ENCODE measurements around the gene IL17RD. TPM values are rescaled to one million over a fixed set of nuclear protein-coding genes. Genes with fewer than 3 reads are reported as not detected.
A peak's percentile ranks its signal among the peaks of the same experiment; 100 is the strongest.

The IL17RD gene
- total and polyA plus RNA-seq, 2 experiments from 2014 or later = 10.7 to 104 TPM

- H3K79me2 ChIP-seq (replicated peaks; ENCODE audit: insufficient read depth) = no peaks in the 10 kb centered on the region; the same call in 1 of the 2 replicates
Measured at GRCh38 chr3:57063032-57063431, 102.1 kb downstream of the IL17RD start.

GRCh38 chr3:57062101-57062631 is 103.0 kb downstream of the IL17RD start:
- no peaks in the 10 kb centered on the region for H3K9me3 Mint-ChIP-seq
- Histone ChIP-seq H4K20me1 (replicated peaks; ENCODE audit: insufficient read depth) (no peaks in the 10 kb centered on the region; the same call in 1 of the 2 replicates), H3K4me2 (peak overlapping the region; percentile 60; the same call in 1 of the 2 replicates), H3K36me3 (ENCODE audit: insufficient read depth) (no peaks in the 10 kb centered on the region), H3K27me3 (ENCODE audit: insufficient read depth) (no peaks in the 10 kb centered on the region), H3F3A (replicated peaks; ENCODE audit: low read depth) (0 out of 2 replicates have a peak, but pooled peaks cover 2% of the 10 kb centered on the region), H3K9me2 (ENCODE audit: insufficient read depth) (no peaks in the 10 kb centered on the region), H3K27ac (ENCODE audit: low read depth) (peak overlapping the region; percentile 69; the same call in 1 of the 2 replicates), H2AFZ (peak overlapping the region; percentile 77), H3K79me2 (replicated peaks; ENCODE audit: insufficient read depth) (no peaks in the 10 kb centered on the region; the same call in 1 of the 2 replicates), H3K4me1 (ENCODE audit: insufficient read depth) (peaks cover 22% of the 10 kb centered on the region), H3K4me3 (no peak overlapping the region)
- peak; percentile 52 for DNase-seq (ENCODE audit: low spot score)
- TF ChIP-seq ZNF331 (CRISPR knock-in tag; IDR thresholded peaks at IDR 0.05; ENCODE audit: low read depth) (no peak), CTCF (conservative IDR thresholded peaks at IDR 0.05; ENCODE audit: low read depth in 2 of 2) (no peak), POLR2AphosphoS5 (IDR thresholded peaks at IDR 0.05; ENCODE audit: low read depth) (no peak), JUNB (IDR thresholded peaks at IDR 0.05; ENCODE audit: unreplicated experiment) (no peak)
- peak overlapping the region; percentile 64; the same call in 1 of the 2 replicates for H3K27ac Mint-ChIP-seq
- ATAC-seq = peak; percentile 64
- H3K27me3 Mint-ChIP-seq (ENCODE audit: insufficient read depth, low read depth, poor library complexity) = peaks cover 3% of the 10 kb centered on the region
- H3K4me3 Mint-ChIP-seq = no peak overlapping the region
- no peaks in the 10 kb centered on the region; the same call in 2 of the 3 replicates for H3K36me3 Mint-ChIP-seq (ENCODE audit: low read depth)
- peaks cover 31% of the 10 kb centered on the region for H3K4me1 Mint-ChIP-seq

More at GRCh38 chr3:57063032-57063431, 102.1 kb downstream of the IL17RD start:
- no peak for ATAC-seq
- Histone ChIP-seq H3K4me1 (ENCODE audit: insufficient read depth) (peaks cover 22% of the 10 kb centered on the region), H3K27ac (ENCODE audit: low read depth) (0 out of 2 replicates have a peak overlapping the region, but pooled peaks have one; percentile 72), H3K27me3 (ENCODE audit: insufficient read depth) (no peaks in the 10 kb centered on the region), H3K4me2 (no peak overlapping the region), H3F3A (replicated peaks; ENCODE audit: low read depth) (0 out of 2 replicates have a peak, but pooled peaks cover 2% of the 10 kb centered on the region), H3K36me3 (ENCODE audit: insufficient read depth) (no peaks in the 10 kb centered on the region), H2AFZ (no peak overlapping the region), H3K4me3 (no peak overlapping the region), H4K20me1 (replicated peaks; ENCODE audit: insufficient read depth) (no peaks in the 10 kb centered on the region; the same call in 1 of the 2 replicates), H3K9me2 (ENCODE audit: insufficient read depth) (no peaks in the 10 kb centered on the region)
- TF ChIP-seq ZNF331 (CRISPR knock-in tag; IDR thresholded peaks at IDR 0.05; ENCODE audit: low read depth) = no peak
- H3K36me3 Mint-ChIP-seq (ENCODE audit: low read depth) = no peaks in the 10 kb centered on the region; the same call in 2 of the 3 replicates
- no peak overlapping the region for H3K27ac Mint-ChIP-seq
- no peak for DNase-seq (ENCODE audit: low spot score)
- H3K4me3 Mint-ChIP-seq = no peak overlapping the region; the same call in 2 of the 3 replicates
- no peaks in the 10 kb centered on the region for H3K9me3 Mint-ChIP-seq
- H3K27me3 Mint-ChIP-seq (ENCODE audit: insufficient read depth, low read depth, poor library complexity) = peaks cover 3% of the 10 kb centered on the region
- H3K4me1 Mint-ChIP-seq = peaks cover 31% of the 10 kb centered on the region

- Mint-ChIP-seq H3K27me3 (ENCODE audit: insufficient read depth, low read depth, poor library complexity) (peaks cover 3% of the 10 kb centered on the region), H3K9me3 (no peaks in the 10 kb centered on the region), H3K4me1 (peaks cover 31% of the 10 kb centered on the region), H3K27ac (peak overlapping the region; percentile 64; the same call in 1 of the 2 replicates), H3K4me3 (no peak overlapping the region), H3K36me3 (ENCODE audit: low read depth) (no peaks in the 10 kb centered on the region; the same call in 2 of the 3 replicates)
- Histone ChIP-seq H3F3A (replicated peaks; ENCODE audit: low read depth) (0 out of 2 replicates have a peak, but pooled peaks cover 2% of the 10 kb centered on the region), H3K27me3 (ENCODE audit: insufficient read depth) (no peaks in the 10 kb centered on the region), H3K79me2 (replicated peaks; ENCODE audit: insufficient read depth) (no peaks in the 10 kb centered on the region; the same call in 1 of the 2 replicates), H4K20me1 (replicated peaks; ENCODE audit: insufficient read depth) (no peaks in the 10 kb centered on the region), H3K4me2 (0 out of 2 replicates have a peak overlapping the region, but pooled peaks have one; percentile 60), H2AFZ (no peak overlapping the region), H3K27ac (ENCODE audit: low read depth) (peak overlapping the region; percentile 85; the same call in 1 of the 2 replicates), H3K9me2 (ENCODE audit: insufficient read depth) (no peaks in the 10 kb centered on the region), H3K4me3 (no peak overlapping the region), H3K4me1 (ENCODE audit: insufficient read depth) (peaks cover 22% of the 10 kb centered on the region), H3K36me3 (ENCODE audit: insufficient read depth) (no peaks in the 10 kb centered on the region)
- no peak for ATAC-seq
- DNase-seq (ENCODE audit: low spot score) = no peak
- no peak for TF ChIP-seq NANOG (IDR thresholded peaks at IDR 0.05; ENCODE audit: borderline replicate concordance)
- no peak for TF ChIP-seq EZH2 (IDR thresholded peaks at IDR 0.05; ENCODE audit: low read depth, unreplicated experiment)
- no peak for TF ChIP-seq ZNF114 (CRISPR knock-in tag; IDR thresholded peaks at IDR 0.05)
- TF ChIP-seq POLR2AphosphoS5 (IDR thresholded peaks at IDR 0.05; ENCODE audit: low read depth) = no peak
- TF ChIP-seq EZH2phosphoT487 (IDR thresholded peaks at IDR 0.05; ENCODE audit: unreplicated experiment) = no peak
- TF ChIP-seq STAT1 (IDR thresholded peaks at IDR 0.05; ENCODE audit: unreplicated experiment) = no peak
- no peak for TF ChIP-seq CREB1 (CRISPR knock-in tag; IDR thresholded peaks at IDR 0.05; ENCODE audit: low read depth)
- no peak for TF ChIP-seq JUNB (IDR thresholded peaks at IDR 0.05; ENCODE audit: unreplicated experiment)
- no peak for TF ChIP-seq CTCF (conservative IDR thresholded peaks at IDR 0.05; ENCODE audit: low read depth in 2 of 2)
Measured at GRCh38 chr3:57061556-57061955, 103.6 kb downstream of the IL17RD start.
